GM13976 (cell line): ENCODE data around the gene RPS25.
"Not testable (repeated sequence)": the region's sequence is repeated elsewhere in the genome, so short reads cannot be mapped to it uniquely, and the experiment has no call there.

Source experiments
- DNase-seq: peaks from one replicate; pipeline ENCODE4 v3.0.0; 2012; ENCODE audit warnings: low spot score
- in situ Hi-C: fragments of 300-500 bp; cut with MboI; formaldehyde crosslinking; loops from one replicate; pipeline ENCODE4 v1.12.0; 2022; ENCODE audit warnings: low sequenced_read_pairs, mixed read lengths, inconsistent platforms; ENCODE audit not compliant: unreplicated experiment
- TF ChIP-seq, protein P1 (sequence below): IDR thresholded peaks from 2 replicates; pipeline ENCODE4 v1.5.1; 2012; ENCODE audit warnings: borderline replicate concordance, mild to moderate bottlenecking; ENCODE audit not compliant: insufficient read depth; ENCODE audit errors: extremely low read depth, missing control alignments, control extremely low read depth

Gene RPS25

DNA sequence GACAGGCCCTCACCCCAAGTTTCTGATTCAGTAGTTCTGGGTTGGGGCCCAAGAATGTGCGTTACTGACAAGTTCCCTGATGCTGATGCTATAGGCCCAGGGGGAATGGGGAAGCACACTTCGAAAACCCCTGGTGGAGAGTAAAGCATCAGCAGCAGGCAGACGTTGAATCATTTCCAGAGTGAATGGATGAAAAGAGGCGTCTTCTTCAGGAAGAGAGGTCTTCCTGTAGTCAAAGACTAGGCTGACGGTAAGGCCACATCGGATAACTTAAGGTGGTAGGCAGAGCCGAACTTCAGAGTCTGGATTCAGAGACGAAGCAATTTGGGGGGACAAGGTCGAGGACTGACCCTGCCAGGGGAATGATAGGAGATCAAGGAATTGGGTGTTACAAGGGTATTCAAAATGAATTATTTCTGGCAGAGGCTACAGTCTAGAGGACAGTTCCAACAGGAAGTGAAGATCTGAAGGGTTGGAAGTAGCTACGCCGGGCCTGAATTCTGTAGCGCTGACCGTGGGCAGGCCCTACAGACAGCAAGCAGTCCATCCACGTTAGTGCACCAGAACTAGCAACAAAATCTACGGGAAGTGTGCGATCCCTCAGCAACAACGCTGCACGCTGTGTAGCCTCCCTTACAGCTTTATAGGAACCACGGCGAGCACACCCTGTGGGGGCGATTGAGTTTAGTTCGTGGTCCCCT is 21.1 kb downstream of the RPS25 start:
- in situ Hi-C loops: no loop called here
- DNase-seq: peak; percentile 71
- TF ChIP-seq, protein P1, sequence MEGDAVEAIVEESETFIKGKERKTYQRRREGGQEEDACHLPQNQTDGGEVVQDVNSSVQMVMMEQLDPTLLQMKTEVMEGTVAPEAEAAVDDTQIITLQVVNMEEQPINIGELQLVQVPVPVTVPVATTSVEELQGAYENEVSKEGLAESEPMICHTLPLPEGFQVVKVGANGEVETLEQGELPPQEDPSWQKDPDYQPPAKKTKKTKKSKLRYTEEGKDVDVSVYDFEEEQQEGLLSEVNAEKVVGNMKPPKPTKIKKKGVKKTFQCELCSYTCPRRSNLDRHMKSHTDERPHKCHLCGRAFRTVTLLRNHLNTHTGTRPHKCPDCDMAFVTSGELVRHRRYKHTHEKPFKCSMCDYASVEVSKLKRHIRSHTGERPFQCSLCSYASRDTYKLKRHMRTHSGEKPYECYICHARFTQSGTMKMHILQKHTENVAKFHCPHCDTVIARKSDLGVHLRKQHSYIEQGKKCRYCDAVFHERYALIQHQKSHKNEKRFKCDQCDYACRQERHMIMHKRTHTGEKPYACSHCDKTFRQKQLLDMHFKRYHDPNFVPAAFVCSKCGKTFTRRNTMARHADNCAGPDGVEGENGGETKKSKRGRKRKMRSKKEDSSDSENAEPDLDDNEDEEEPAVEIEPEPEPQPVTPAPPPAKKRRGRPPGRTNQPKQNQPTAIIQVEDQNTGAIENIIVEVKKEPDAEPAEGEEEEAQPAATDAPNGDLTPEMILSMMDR: peak; percentile 13

DNA sequence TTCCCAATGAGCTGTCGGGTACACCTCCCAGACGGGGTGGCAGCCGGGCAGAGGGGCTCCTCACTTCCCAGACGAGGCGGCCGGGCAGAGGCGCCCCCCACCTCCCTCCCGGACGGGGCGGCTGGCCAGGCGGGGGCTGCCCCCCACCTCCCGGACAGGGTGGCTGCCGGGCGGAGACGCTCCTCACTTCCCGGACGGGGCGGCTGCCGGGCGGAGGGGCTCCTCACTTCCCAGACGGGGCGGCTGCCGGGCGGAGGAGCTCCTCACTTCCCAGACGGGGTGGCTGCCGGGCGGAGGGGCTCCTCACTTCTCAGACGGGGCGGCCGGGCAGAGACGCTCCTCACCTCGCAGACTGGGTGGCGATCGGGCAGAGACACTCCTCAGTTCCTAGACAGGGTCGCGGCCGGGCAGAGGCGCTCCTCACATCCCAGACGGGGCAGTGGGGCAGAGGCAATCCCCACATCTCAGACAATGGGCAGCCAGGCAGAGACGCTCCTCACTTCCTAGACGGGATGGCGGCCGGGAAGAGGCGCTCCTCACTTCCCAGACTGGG is 26.6 kb downstream of the RPS25 start:
- in situ Hi-C loops, DNase-seq: not testable (repeated sequence)

DNA sequence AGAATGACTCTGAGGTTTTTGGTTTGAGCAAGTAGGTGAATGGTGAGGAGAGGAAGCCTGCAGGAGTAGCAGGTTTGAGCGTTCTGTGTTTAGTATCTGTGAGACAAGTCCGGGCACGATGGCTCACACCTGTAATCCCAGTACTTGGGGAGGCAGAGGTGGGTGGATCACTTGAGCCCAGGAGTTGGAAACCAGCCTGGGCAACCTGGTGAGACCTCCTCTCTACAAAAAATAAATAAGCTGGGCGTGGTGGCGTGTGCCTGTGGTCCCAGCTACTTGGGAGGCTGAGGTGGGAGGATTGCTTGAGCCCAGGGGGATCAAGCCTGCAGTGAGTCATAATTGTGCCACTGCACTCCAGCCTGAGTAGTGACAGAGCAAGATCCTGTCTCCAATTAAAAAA is 29.9 kb downstream of the RPS25 start:
- in situ Hi-C loops: no loop called here
- TF ChIP-seq, protein P1: no peak
- no peak for DNase-seq

DNA sequence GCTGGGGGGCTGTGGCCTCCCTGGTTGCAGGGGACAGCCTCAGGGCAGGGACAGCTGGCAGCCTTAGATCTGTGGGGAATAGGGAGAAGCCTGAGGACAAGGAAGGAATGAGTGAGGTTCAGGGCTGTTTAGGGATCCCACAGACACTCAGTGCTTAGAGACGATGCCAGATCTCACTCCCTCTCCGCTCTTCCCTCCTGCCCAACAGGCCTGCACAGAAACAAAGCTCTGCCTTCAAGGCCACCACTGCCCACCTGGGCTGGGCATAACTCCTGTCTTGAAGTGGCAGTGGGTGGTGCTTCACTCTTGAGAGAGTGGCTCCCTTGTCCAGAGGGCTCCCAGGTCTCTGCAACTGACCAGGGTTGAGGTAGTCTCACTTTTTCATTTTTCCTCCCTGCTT is 33.3 kb downstream of the RPS25 start:
- TF ChIP-seq, protein P1: no peak
- no peak for DNase-seq
- in situ Hi-C loops: no loop called here

DNA sequence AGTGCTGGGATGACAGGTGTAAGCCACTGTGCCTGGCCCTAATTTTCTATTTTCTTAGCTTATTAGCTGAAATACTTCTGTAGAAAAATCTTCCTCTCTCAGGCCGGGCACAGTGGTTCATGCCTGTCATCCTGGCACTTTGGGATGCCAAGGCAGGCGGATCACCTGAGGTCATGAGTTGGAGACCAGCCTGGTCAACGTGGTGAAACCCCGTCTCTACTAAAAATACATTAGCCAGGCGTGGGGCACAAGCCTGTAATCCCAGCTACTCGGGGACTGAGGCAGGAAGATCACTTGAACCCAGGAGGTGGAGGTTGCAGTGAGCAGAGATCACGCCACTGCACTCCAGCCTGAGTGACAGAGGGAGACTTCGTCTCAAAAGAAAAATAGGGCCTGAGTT is 33.8 kb downstream of the RPS25 start:
- in situ Hi-C loops, DNase-seq: not testable (repeated sequence)

DNA sequence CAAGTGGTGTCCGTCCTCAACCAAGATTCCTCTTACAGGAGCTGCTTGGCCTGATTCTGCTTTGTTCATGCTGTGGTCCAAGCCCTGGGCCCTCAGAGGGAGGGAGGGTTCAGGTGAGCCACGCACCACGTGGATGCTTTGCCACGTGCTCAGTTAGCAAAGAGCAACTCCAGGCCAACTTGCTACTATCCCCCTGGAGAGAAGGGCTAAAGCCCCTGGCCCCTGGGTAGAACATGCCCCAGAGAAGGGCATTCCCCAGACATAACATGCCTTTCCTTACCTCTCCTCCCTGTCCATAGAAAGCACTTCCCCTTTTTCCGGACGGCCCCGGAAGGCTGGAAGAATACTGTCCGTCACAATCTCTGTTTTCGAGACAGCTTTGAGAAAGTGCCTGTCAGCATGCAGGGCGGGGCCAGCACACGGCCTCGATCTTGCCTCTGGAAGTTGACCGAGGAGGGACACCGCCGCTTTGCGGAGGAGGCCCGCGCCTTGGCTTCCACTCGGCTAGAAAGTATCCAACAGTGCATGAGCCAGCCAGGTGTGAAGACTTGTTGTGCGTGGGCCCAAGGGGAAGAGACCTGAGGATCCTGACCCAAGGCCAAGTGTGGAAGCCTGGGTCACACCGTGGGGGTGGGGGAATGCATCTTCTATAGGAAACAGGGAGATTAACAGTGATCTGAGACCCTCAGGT is 37.8 kb downstream of the RPS25 start:
- no peak for DNase-seq
- TF ChIP-seq, protein P1: no peak
- in situ Hi-C loops: no loop called here

DNA sequence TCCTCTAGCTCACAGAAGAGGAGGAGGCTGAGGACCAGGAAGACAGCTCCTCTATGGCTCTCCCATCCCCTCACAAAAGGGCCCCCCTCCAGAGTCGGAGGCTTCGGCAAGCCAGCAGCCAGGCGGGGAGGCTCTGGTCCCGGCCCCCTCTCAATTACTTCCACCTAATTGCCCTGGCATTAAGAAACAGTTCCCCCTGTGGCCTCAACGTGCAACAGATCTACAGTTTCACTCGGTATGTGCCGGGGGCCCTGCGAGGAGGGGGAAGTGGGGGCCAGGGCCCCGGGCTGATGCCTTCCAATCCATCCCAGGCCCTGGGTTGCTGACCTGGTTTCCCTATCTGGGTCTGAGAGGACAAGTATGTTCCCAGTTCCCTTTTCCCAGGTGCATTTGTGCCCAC is 38.7 kb downstream of the RPS25 start:
- TF ChIP-seq, protein P1: no peak
- no peak for DNase-seq
- in situ Hi-C loops: no loop called here
